ENCODE data around the gene MLLT1. TPM values are rescaled to one million over a fixed set of nuclear protein-coding genes. Genes with fewer than 3 reads are reported as not detected.

The MLLT1 gene
- total RNA-seq, 2 experiments from 2014 or later: 40.5 to 47.1 TPM

DNA sequence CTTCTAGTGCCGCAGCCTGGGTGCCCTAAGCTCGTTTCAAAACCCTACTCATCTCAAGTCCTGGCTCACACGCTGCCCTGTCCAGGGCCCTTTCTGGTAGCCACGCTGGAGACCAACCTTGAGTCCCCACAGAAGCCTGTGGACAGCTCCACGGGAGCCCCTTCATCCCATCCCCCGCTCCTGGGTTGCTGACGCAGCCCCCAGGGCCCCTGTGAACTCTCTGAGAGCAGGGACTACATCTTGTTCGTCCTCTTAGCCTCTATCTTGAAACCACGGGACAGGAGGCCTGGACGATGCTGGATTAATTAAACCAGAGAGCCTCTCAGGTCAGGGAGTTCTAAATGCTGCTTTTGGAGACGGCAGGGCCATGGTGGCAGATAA lies 7.4 kb downstream of the MLLT1 start:
- peaks cover 10% of the 10 kb centered on the region for H3K4me1 Mint-ChIP-seq
- DNase-seq (no peak), ATAC-seq (no peak)
- H3K36me3 Mint-ChIP-seq: peaks cover 8% of the 10 kb centered on the region
- no peak overlapping the region for H3K27ac Mint-ChIP-seq
- H3K27me3 Mint-ChIP-seq: no peaks in the 10 kb centered on the region
- CTCF ChIA-PET: no interaction called here
- no peak overlapping the region for H3K4me3 Mint-ChIP-seq
- H3K9me3 Mint-ChIP-seq (ENCODE audit: low read depth): no peaks in the 10 kb centered on the region

DNA sequence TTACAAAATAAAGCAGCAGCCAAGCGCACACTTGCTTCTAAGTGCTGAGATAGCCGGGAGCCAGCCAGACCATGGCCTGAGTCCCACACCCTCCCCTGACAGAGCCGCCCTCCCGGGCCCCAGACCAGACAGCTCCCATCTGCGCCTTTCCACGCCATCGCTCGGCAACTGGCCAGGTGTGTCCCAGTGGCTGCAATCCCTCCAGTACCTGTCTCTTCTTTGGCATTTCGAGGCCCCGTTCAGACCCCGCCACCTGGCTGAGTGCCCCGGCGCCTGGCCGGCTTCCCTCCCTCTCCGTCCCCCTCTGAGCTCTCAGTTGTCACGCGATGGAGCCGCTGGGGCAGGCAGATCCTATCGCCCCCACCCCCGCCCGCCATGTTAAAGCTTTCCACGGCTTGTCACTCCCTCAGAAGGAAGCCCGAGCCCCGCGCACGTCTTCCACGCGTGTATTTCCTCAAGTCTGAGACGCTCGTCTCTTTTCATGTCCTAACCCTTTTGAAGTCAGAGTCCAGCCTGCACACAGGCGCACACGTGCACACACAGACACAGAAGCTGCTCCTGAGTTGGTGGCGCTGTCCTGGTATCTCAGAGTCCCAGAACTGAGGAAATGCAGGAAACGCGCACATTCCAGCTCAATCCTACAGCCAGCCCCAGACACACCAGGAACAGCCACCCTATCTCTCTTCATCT lies 7.9 kb downstream of the MLLT1 start:
- Mint-ChIP-seq H3K4me1 (peaks cover 6% of the 10 kb centered on the region), H3K4me3 (no peak overlapping the region), H3K27ac (no peak overlapping the region), H3K27me3 (no peaks in the 10 kb centered on the region), H3K9me3 (ENCODE audit: low read depth) (no peaks in the 10 kb centered on the region), H3K36me3 (peaks cover 8% of the 10 kb centered on the region)
- ATAC-seq (no peak), DNase-seq (no peak)
- CTCF ChIA-PET: interaction anchor here (1.0 kb wide), 1 partner anchor 10 kb away, joined by 4 read pairs; no protein-coding TSS in a partner anchor

DNA sequence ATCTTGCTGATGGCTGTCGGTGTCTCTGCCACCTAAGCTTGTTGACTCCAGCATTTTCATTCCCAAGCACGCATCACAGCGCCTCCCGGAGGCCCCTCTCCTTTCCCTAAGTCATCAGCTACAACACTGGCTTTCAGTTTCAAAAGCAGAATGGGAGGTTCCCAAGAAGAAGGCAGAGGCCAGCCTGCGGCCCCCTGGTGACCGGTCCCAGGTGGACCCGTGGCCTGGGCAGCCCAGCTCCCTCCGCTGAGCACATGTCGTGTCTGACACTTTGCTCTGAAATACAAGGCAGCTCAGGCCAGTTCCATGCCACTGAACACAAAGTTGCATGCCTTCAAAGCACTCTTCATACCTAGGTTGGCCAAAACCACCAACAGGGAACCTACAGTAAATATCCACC lies 8.5 kb downstream of the MLLT1 start:
- Mint-ChIP-seq H3K9me3 (ENCODE audit: low read depth) (no peaks in the 10 kb centered on the region), H3K36me3 (peaks cover 10% of the 10 kb centered on the region), H3K4me1 (peaks cover under 1% of the 10 kb centered on the region), H3K27ac (no peak overlapping the region), H3K27me3 (no peaks in the 10 kb centered on the region), H3K4me3 (no peak overlapping the region)
- DNase-seq: no peak
- no peak for ATAC-seq
- CTCF ChIA-PET: interaction anchor here (1.0 kb wide), 1 partner anchor 10 kb away, joined by 4 read pairs; no protein-coding TSS in a partner anchor

DNA sequence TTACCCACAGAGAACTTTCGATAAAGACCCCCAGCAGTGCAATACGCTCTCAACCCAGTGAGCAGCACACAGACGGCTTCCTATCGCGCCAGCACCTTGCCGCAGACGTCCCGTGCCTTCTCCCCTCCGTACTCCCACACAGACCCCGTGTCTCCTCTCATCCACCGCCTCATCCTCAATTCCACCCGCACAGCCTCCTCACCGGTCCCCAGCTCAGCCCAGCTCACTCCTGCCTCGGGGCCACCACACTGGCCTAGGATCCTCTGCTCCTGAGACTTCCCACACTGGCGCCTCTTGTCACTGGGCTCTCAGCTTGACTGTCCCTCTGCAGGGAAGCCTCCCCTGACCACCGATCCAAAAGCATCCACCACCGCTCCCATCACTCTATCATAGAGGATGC lies 9.0 kb downstream of the MLLT1 start:
- ATAC-seq: no peak
- Mint-ChIP-seq H3K36me3 (peaks cover 10% of the 10 kb centered on the region), H3K27ac (no peak overlapping the region)

GRCh38 chr19:6270076-6270745 lies 9.6 kb downstream of the MLLT1 start:
- H3K27me3 Mint-ChIP-seq: no peaks in the 10 kb centered on the region
- H3K4me1 Mint-ChIP-seq: no peaks in the 10 kb centered on the region
- DNase-seq (no peak), ATAC-seq (no peak)
- no peaks in the 10 kb centered on the region for H3K9me3 Mint-ChIP-seq (ENCODE audit: low read depth)
- CTCF ChIA-PET: no interaction called here
- no peak overlapping the region for H3K4me3 Mint-ChIP-seq
- no peak overlapping the region for H3K27ac Mint-ChIP-seq
- peaks cover 10% of the 10 kb centered on the region for H3K36me3 Mint-ChIP-seq

More for the DNA sequence above, 9.0 kb downstream of the MLLT1 start:
- H3K4me3 Mint-ChIP-seq: no peak overlapping the region
- H3K4me1 Mint-ChIP-seq: no peaks in the 10 kb centered on the region
- H3K9me3 Mint-ChIP-seq (ENCODE audit: low read depth): no peaks in the 10 kb centered on the region
- H3K27me3 Mint-ChIP-seq: no peaks in the 10 kb centered on the region
- DNase-seq: no peak
- CTCF ChIA-PET: interaction anchor here (1.0 kb wide), 1 partner anchor 9 kb away, joined by 4 read pairs; no protein-coding TSS in a partner anchor

GRCh38 chr19:6269101-6269886 lies 10.5 kb downstream of the MLLT1 start:
- Mint-ChIP-seq H3K4me3 (no peak overlapping the region), H3K27me3 (no peaks in the 10 kb centered on the region), H3K4me1 (no peaks in the 10 kb centered on the region), H3K9me3 (ENCODE audit: low read depth) (no peaks in the 10 kb centered on the region), H3K36me3 (peaks cover 14% of the 10 kb centered on the region), H3K27ac (no peak overlapping the region)
- no peak for ATAC-seq
- no peak for DNase-seq
- CTCF ChIA-PET: interaction anchor here (1.8 kb wide), 1 partner anchor 51 kb away, joined by 5 read pairs; no protein-coding TSS in a partner anchor

DNA sequence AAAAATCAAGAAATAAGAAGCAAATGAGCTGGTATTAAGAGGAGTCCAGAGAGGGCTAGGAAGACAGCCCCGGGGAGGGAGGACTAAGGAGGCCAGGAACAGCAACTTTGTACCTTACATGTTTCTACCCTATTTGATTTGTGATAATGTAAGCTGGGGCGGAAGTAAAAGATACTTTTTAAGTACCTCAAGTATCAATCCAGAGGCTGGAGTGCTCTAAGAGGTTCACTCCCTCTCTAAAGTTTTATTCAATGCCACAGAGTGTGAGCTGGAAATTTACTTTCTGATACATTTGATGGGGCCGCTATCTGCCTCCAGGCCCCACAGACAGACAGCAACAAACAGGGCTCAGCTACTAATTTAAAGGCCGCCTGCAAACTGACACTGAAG lies 11.4 kb downstream of the MLLT1 start:
- Mint-ChIP-seq H3K27me3 (no peaks in the 10 kb centered on the region), H3K9me3 (ENCODE audit: low read depth) (no peaks in the 10 kb centered on the region), H3K4me1 (no peaks in the 10 kb centered on the region), H3K36me3 (peaks cover 16% of the 10 kb centered on the region), H3K27ac (no peak overlapping the region), H3K4me3 (no peak overlapping the region)
- CTCF ChIA-PET: interaction anchor here (1.8 kb wide), 1 partner anchor 50 kb away, joined by 5 read pairs; no protein-coding TSS in a partner anchor
- DNase-seq: no peak
- ATAC-seq: no peak

GRCh38 chr19:6267552-6268381 lies 12.0 kb downstream of the MLLT1 start:
- Mint-ChIP-seq H3K9me3 (ENCODE audit: low read depth) (no peaks in the 10 kb centered on the region), H3K27me3 (no peaks in the 10 kb centered on the region), H3K27ac (no peak overlapping the region), H3K36me3 (peaks cover 17% of the 10 kb centered on the region), H3K4me3 (no peak overlapping the region), H3K4me1 (no peaks in the 10 kb centered on the region)
- CTCF ChIA-PET: interaction anchor here (0.8 to 1.8 kb wide), 2 partner anchors 11 to 49 kb away, joined by 3 to 5 read pairs; no protein-coding TSS in a partner anchor
- no peak for DNase-seq
- ATAC-seq: no peak

GRCh38 chr19:6264803-6265202 lies 15.0 kb downstream of the MLLT1 start:
- Mint-ChIP-seq H3K27me3 (no peaks in the 10 kb centered on the region), H3K27ac (no peak overlapping the region), H3K36me3 (peaks cover 13% of the 10 kb centered on the region), H3K9me3 (ENCODE audit: low read depth) (no peaks in the 10 kb centered on the region), H3K4me3 (no peak overlapping the region), H3K4me1 (peaks cover 15% of the 10 kb centered on the region)
- ATAC-seq (no peak), DNase-seq (no peak)
- CTCF ChIA-PET: interaction anchor here (0.7 to 1.6 kb wide), 2 partner anchors 47 to 711 kb away, joined by 3 read pairs; no protein-coding TSS in a partner anchor

DNA sequence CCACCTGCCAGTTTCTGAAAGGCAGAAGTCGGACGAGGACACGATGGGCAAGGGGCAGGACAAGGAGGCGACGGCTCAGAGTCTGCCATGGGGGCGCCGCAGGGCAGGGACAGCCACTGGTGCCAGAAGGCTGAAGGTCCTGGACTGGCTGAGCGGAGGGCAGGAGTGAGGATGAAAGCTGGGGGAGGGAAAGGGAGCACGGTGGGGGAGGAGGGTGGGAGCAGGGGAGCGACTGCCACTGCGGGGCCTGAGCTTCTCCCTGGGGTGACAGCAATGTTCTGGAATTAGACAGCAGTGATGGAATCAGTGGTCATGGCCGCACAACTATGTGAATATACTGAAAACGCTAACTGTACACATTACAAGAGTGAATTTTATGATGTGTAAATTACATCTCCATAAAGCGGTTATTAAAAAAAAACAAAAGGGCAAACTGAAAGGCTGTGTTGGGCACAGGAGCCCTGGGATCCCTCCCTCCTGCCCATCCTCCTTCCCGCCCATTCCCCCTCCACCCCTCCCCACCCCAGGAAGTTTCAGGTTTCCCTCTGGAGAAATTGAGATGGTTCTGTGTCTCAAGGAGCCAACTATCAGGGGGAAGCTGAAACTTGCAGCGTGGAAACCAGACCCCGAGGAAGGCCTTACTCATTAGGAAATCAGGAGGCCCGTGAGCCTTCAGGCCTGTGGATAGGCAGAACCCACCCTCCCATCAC lies 15.9 kb downstream of the MLLT1 start:
- H3K9me3 Mint-ChIP-seq (ENCODE audit: low read depth): no peaks in the 10 kb centered on the region
- ATAC-seq (no peak), DNase-seq (no peak)
- peaks cover 15% of the 10 kb centered on the region for H3K4me1 Mint-ChIP-seq
- CTCF ChIA-PET: interaction anchor here (1.6 kb wide), 1 partner anchor 46 kb away, joined by 3 read pairs; no protein-coding TSS in a partner anchor
- peaks cover 16% of the 10 kb centered on the region for H3K36me3 Mint-ChIP-seq
- H3K27me3 Mint-ChIP-seq: no peaks in the 10 kb centered on the region
- H3K4me3 Mint-ChIP-seq: no peak overlapping the region
- H3K27ac Mint-ChIP-seq: no peak overlapping the region

GRCh38 chr19:6263306-6263705 lies 16.5 kb downstream of the MLLT1 start:
- Mint-ChIP-seq H3K27ac (no peak overlapping the region), H3K4me1 (peaks cover 15% of the 10 kb centered on the region), H3K9me3 (ENCODE audit: low read depth) (no peaks in the 10 kb centered on the region), H3K27me3 (no peaks in the 10 kb centered on the region), H3K36me3 (peaks cover 16% of the 10 kb centered on the region), H3K4me3 (no peak overlapping the region)
- DNase-seq (no peak), ATAC-seq (no peak)
- CTCF ChIA-PET: no interaction called here

DNA sequence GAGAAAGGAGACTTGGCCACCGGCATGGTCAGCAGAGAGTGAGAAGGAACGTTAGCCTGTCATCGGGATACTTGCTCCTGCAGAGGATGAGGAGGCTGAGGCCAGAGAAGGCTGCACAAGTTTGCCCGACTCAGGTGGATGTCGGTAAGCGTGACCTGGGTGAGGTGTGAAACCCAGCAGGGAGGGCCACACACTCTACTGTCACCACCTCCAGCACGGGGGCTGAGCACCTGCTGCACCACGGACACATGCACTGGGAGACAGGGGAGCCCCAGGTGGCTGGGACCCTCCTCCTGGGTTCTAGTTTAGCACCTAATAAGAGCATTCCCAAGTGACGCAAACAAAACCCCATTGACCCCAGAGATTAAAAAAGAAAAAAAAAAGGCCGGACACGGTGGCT lies 17.3 kb downstream of the MLLT1 start:
- Mint-ChIP-seq H3K4me3 (no peak overlapping the region), H3K36me3 (peaks cover 19% of the 10 kb centered on the region), H3K9me3 (ENCODE audit: low read depth) (no peaks in the 10 kb centered on the region), H3K4me1 (peaks cover 15% of the 10 kb centered on the region), H3K27ac (no peak overlapping the region), H3K27me3 (no peaks in the 10 kb centered on the region)
- CTCF ChIA-PET: no interaction called here
- ATAC-seq (no peak), DNase-seq (no peak)
